Bone marrow (tissue), 2 donors: ENCODE results near the gene TRIM8.
A peak's percentile ranks its signal among the peaks of the same experiment; 100 is the strongest.

Experiments
- DNase-seq, 2 donors: peaks; one replicate each; lab custom pipeline; 2025; lab: John Stamatoyannopoulos, UW

TRIM8 gene, protein sequence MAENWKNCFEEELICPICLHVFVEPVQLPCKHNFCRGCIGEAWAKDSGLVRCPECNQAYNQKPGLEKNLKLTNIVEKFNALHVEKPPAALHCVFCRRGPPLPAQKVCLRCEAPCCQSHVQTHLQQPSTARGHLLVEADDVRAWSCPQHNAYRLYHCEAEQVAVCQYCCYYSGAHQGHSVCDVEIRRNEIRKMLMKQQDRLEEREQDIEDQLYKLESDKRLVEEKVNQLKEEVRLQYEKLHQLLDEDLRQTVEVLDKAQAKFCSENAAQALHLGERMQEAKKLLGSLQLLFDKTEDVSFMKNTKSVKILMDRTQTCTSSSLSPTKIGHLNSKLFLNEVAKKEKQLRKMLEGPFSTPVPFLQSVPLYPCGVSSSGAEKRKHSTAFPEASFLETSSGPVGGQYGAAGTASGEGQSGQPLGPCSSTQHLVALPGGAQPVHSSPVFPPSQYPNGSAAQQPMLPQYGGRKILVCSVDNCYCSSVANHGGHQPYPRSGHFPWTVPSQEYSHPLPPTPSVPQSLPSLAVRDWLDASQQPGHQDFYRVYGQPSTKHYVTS

DNA sequence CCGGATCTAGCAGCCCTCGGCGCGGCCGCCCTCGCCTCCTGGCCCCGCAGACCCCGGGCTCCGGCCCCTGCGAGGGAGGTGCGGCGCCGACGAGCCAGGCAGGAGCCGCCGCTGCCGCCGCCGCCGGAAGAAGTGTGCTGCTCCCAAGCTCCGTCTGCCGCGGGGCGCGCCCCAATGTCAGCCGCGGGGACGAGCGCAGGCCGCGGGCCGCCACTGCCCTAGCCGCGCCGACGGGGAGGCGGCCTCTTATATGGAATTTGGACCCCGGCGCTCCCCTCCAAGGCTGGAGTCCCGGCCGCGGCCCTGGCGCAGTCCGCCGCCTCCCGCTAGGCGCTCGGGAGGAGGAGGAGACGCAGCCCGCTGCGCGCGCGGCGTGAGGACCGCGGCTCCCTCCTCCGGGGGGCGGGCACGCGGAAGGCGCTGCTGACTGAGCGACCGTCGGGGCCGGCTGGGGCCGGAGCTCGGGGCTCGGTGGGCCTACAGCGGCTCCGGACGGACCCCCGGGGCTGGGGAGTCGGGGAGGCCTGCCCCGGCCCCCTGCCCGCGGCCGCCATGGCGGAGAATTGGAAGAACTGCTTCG is at the start of gene TRIM8:
TRIM8 (plus strand) TSS at position 414 of the 580 bp plus-strand sequence; CDS start at position 553, 139 bp downstream.
- peak in 1 of 2 donors; percentile 64 for DNase-seq

DNA sequence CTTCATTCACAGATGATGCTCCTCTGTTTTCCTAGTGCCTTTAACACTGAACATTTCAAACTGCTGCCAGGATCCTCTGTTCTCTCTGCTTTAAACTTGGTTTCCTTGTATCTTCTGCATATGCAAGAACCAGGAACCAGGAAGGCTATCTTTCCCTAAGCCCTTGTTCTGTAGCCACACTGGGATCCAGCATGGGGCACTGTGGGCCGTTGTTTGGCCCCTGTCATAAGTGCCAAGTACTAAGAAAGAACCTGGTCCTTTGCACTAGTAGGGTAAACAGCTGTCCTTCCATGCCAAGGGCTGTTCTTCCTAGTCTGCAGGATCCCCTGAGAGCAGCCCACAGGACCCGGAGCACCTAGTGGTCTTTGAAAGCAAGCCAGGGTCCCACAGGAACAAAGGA is 49.0 kb upstream of the TRIM8 start:
- no peak for DNase-seq

DNA sequence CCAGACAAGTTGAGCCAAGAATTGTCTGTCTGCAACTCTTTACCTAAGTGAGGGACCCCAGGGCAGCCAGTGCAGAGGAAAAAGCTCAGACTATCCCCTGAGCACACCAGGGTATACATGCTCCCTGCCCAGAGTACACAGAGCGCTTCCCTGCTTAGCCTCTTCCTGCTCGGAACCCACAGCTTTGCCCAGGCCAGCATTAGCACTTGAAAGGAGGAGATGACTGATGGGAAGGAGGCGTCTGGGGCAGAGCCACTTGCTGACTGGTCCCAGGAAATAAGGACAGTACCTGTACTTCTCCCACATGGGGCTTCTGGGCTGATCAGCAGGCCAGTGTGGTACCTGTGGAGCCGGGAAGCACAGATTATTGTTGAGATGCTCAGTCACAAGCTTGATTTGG is 48.4 kb upstream of the TRIM8 start:
- DNase-seq, result no peak

DNA sequence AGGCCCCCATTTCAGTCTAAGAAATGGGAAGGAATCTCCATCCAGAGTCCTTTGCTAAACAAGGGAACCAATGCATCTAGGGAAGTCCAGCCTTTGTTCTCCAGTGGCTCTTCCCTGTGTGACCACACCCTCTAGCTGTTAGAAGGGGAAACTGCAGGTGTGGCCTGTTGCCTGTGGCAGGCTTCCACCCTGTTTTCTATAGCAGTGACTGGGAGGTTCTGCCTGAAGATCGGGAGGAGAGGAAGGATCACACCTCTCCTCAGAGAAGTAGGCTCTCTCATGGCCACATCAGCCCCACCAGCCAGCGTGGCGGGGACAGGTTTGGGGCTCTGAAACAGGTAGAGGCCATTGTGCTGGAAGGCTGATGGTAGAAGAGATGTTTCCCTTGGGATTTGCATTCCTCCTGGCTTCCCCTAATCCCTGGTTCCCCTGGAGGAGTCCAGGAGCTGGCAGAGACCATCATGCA is 47.7 kb upstream of the TRIM8 start:
- DNase-seq, result no peak

DNA sequence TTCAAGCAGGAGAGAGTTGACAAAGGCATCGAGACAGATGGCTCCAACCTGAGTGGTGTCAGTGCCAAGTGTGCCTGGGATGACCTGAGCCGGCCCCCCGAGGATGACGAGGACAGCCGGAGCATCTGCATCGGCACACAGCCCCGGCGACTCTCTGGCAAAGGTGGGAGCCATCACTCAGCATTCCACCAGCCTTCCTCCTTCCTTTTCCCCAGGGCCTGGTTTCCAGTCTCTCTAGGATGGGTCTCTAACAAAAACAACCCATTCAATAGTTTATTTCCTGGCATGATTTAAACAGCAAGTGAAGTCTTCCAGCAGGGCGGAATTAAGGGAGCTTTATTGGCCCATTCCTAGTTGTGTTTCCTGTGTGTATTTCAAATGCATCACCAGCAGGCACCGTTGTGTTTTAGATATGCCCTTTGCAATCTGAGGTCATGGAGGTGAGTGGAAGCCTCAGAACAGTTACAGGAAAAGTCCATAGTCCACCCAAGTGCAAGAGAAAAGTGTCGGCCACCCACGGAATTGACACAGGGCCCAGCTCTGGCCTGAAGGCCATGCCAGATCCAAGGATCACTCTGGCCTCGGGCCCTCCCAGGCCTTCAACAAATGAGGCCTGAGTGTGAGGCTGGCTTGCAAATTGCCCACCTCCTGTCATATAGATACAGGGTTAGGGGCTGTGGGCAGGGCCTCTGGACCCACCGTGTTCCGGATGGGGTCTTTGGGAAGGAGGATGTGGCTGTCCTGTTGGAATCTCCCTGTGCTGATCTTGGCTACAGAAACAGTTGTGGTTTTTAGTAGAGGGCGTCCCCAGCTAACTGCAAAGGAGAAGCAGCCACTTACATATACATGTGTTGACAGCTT is 46.9 kb upstream of the TRIM8 start:
- DNase-seq, result no peak

DNA sequence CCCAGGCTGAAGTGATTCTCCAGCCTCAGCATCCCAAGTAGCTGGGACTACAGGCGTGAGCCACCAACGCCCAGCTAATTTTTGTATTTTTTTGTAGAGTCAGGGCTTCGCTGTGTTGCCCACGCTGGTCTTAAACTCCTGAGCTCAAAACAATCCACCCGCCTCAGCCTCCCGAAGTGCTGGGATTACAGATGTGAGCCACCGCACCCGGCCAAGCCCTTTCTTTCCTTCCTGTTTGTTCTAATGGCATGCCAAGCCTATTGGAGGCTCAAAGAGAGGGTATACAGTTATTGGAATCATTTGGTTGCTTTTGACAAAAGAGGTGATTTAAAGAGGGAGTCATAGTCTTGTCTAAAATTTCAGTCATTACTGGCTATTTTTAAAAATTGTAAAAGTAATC is 46.0 kb upstream of the TRIM8 start:
- DNase-seq, result no peak

DNA sequence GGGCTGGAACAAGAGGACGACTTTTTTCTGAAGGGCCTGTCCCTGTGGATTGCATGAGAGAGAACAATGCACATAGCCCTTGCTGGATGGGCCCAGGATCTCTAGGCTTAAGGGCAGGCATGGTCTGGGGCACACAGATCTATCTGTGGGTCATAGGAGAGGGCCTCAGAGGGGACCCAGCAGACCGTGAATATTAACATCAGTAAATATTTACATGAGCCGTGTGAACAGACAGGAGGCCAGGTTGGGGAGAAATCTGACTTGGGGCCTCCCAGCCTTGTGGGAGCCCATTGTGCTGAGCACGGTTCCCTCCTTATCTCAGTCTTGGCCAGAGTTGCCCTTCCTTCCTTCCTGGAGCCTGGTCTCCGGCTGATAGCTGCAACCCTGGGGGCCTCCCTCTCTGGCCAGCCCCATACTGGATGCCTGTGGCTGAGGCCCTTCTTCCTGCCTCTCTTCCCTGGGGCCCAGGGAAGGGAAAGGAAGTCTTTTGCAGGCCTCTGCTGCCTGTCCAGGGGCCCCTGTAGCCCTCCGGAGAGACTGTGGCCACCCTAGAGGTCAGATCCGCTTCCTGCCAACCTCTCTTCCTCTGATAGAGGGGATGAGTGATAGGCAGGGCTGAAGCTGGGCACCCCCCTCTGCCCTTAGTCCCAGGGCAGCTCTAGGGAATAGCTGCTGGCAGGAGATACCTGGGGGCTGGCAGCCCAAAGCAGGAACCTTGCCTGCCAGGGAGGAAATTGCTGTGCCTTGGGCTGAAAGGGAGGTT is 44.5 kb upstream of the TRIM8 start:
- DNase-seq, result peak in 1 of 2 donors; percentile 41

DNA sequence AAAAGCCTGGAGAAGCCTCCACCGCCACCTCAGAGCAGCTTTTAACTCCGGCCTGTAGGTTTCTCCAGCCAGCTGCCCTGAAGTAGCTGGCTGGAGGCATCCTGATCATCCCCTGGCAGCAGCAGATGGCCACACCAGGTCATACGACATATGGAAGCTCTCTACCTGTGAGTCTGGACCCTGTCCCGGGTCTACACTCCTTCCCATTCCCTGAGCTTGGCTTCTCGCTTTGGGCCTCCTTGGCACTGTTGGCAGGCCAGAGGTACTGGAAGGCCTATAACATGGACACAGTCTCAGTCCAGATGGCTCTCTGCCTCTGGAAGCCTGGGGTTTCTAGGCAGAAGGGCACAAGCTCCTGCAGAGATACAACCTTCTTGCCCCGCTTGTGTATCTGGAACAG is 43.5 kb upstream of the TRIM8 start:
- no peak for DNase-seq

DNA sequence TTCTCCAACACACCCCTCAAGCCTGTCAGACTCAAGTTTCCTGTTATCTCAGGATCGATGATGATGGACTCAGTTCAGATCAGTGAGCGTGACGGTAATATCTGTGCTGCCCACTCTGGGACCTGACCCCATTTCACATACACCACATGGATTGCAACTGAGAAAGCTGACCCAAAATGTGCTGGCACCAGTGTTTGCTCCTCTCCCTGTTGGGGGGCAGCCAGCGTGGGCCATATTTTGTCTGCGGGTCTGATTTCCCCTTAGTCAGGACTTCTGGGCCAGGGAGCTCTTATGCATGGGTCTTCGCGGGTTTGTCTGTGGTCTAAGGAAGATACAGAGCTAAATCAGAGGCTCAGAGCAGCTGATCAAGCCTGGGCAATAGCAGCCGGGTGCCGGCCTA is 42.6 kb upstream of the TRIM8 start:
- no peak for DNase-seq

DNA sequence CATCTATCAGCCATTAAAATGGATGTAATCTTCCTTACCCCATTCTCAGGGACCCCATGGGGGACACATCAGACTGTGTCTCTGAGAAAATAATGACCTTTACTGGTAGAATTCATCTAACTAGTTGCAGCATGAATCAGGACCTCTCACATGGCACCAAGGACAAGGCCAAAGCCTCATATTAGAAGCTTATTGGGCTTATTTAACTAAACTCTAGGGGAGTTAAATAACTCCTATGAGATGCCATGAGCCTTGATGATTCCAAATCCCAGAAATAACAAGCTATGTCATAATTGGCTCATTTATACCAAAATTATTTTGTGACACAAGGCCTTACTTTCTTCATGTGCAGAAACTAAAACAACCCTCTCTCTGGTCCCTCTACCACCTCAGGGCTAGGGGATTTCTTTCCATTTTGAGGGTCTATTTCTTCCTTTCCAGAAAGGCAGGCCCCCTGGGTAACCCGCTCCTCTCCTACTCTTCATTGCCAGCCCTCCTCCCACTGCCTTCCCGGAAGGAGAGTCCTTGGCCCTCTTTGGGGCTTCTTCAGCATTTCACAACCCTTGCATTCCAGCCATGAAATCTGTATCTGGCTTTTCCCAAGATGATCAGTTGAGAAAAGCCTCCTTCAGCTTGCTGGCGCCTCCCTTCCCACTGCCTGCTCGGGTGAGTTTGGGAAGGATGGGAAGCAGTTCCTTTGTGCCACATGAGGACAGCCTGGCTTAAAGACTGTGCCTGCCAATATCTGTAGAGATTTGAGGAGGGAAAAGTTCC is 41.8 kb upstream of the TRIM8 start:
- DNase-seq, result no peak

DNA sequence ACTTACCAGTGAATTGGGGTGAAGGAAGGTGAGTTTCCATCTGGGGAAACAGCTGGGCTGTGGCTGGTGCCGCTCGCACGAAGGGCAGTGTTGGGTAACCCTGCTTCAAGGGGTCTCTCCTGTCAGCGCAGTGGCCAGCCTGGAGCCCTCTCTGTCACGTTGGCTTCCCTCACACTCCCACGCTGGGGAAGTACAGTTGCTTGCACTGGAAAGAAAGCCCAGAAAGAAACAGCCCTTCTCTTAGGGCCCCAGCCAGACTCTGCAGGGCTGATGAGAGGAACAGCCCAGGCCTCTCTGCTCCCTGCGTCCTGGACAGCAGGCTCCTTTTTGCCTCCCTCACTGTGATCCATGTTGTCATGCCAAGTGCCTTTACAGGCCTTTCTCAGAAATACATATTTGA is 40.3 kb upstream of the TRIM8 start:
- DNase-seq, result peak in 1 of 2 donors; percentile 18

DNA sequence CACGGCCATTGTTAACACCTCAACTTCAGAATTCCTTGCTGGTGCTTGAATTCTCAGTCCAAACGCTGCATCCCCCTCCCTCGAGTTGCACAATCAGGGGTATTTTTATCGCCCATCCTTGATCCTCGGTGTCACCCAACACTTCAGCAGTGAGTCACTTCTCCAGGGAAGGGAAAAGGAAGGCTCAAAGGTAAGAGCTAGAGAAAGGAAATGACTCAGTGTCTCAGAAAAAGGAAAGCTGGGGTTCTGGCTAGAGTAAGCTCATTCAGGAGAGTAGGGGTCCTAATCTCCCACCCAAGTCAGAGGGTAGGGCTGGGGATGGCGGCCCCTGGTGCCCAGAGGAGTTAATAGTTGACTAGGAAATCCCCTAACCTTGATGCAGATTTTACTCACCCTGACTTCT is 39.8 kb upstream of the TRIM8 start:
- peak in 1 of 2 donors; percentile 35 for DNase-seq

DNA sequence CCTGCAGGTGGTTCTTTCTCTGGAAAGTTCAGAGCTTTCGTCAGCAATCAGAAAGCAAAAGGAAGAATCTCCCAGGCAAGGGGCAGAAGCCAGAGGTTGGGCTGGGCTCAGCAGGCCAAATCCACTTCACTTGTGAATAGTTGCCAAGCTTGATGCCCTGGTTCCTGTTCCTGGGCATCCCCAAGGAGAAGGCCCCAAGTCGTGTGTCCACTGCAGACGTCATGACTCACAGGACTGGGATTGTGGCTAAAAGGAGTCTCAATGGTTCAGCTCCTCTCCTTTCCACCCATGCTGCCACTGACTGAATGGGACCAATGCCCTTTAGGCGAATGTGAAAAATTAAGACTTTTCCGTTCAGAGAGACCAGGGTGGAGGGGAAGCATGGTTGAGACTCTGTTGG is 38.6 kb upstream of the TRIM8 start:
- no peak for DNase-seq

DNA sequence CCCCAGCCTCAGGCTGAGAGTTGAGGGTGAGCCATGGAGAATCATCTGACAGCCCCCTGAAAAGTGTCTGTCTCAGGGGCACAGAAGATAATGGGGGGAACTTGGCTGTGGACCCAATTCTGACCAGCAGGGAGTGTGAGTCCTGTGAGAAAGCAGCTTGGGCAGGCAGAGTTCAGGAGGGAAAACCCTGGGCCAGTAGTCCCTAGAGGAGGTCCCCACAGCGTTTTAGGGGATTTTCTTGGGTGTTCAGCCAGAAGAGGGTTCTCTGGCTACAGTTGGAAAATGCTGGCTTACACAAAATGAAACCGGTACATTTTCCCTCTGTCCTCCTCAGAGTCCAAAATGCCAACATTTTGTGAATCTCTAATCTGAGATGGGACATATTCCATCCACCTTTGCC is 35.8 kb upstream of the TRIM8 start:
- no peak for DNase-seq

DNA sequence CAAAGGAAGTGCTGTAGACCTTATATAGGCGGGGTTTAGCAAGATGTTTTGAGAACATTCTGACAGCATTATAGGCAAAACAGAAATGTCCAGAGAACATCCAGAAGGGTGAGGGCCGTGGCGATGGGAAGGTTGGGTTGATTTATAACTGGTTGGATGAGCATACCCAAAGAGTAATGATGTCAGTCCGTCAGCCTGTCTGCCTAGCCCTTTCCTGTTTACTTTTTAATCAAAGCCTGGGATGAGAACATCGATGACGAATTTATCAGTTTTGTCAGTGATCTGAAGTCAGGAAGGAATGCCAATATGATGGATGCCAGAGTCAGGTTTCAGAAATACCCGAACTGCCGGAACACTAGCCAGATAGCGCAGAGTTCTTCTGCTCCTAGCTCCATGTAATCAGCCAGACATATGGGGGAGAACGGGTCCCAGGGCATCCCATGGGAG is 33.8 kb upstream of the TRIM8 start:
- DNase-seq, result no peak

DNA sequence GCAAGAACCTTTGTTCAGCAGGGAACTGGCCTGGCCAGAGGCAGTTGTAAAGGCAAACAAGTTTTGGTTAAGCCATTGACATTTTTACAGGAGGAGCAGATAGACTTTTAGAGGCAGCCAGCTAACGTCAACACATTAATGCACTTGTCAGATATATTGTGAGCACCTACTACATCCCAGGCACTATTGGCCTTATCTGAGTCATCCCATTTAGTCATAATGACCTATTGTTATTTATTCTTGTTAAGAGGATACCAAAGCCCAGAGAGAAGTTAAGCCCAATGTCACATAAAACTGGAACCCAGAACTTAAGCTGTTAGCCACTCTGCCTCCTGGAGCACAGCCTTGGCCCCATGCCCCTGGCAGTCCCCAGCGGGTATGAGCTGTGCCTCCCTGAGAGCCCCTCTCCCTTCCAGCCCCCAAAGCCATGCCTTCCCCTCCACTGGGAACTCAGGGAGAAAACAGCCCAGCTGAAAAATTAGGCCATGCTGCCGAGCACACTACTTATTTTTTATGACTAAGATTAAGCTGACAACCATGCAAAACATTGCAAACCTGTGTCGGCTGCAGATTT is 32.7 kb upstream of the TRIM8 start:
- DNase-seq, result no peak

DNA sequence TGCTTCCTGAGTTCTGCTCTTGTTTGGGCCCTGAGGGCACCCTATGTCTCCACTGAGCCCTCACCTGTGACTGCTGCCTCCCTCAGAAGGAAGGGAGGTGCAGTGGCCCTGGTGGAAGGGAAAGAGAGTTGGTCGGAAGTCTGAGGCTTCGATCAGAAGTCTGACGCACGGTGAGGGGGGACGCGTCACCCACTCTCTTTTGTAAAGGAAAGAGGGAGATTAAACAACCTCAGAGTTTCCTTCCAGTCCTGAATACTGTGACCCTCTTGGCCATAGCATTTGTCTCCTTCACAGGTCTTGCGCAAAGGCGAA is 31.4 kb upstream of the TRIM8 start:
- peak in 1 of 2 donors; percentile 11 for DNase-seq

DNA sequence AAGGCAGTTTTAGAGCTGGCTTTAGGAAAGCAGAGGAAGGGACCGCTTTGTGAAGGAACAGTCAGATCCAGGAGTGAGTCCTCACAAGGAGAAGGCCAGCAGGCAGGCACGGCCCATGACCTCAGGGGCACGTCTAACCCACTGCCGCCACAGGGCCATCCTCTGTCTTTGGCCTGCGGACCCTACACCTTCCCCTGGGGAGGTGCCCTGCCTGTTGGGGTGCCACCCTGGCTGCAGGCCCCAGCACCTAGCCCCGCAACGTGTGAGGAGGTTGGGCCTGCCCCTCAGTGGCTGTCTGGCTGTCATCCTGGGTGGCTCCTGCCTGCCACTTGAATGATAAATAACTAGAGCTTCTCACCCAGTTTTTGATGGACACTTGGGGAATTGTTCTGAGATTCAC is 31.0 kb upstream of the TRIM8 start:
- no peak for DNase-seq

DNA sequence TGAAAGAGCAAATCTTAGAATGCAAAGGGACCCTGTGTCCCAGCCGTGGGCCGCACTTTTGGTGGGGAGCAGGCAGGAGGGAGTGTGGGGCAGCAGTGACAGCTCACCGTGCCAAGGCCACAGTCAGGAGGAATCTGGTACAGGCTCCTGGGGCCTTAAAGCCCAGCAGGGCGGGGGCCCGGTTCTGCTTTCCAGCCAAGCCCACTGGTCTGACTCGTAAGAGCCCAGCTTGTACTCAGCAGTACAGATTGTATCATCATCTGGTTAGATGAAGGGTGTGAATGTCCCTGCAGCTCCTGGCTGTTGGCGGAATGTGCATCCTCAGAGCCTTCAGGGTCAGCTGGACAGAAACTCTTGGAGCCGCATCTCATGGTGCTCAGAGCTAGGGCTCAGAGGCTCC is 30.5 kb upstream of the TRIM8 start:
- DNase-seq, result peak in 1 of 2 donors; percentile 8

DNA sequence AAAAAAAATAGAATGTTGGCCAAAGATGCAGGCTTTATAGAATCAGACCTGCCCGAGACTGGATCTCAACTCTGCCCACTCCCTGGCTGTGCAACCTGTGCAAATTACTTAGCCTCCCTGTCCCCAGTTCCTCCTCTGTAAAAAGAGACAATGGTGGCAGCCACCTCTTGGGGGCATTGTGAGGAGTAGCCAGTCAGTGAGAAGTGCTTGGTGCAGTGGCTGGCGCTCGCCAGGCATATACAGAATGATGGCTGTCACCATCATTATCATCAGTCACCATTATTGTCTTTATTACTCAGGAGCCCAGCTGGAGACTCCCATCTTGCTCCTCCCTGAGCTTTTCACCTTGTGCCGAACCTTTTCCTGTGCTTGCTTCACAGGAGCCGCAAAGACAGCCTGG is 29.4 kb upstream of the TRIM8 start:
- no peak for DNase-seq

DNA sequence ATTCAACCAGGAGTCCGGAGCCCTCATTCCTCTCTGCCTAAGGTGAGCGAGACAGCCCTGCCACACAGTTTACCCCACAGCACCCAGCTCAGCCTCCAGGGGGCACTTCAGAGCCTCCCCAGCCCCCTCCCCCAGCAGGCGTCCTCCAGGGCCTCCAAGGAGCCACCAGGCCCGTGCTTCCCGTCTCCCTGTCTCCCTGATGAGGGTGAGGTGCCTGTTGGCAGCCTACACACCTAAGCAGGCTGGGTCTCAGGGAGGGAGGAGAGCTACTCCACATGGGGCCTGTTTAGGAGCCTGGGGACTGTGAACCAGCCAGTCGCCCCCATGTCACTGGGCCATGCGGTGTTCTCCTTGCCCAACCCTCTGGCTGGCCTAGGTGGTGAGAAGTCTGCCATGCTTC is 28.9 kb upstream of the TRIM8 start:
- no peak for DNase-seq
